GM21825 (cell line): ENCODE results near the gene CARS1.

Experiments used
- ATAC-seq: cut with Tn5 transposase; IDR thresholded peaks from one replicate; pipeline ENCODE4 v1.9.1; 2021; ENCODE audit warnings: mild to moderate bottlenecking, moderate library complexity; ENCODE audit not compliant: unreplicated experiment

Gene CARS1

GRCh38 chr11:2994336-2994730, 62.9 kb downstream of the CARS1 start:
- no peak for ATAC-seq

- ATAC-seq: no peak
Observed at GRCh38 chr11:2992997-2993325, 64.3 kb downstream of the CARS1 start.

- ATAC-seq: peak; percentile 77
Observed at GRCh38 chr11:2992234-2992996, 64.8 kb downstream of the CARS1 start, which contains the start of gene NAP1L4. NAP1L4 (minus strand) TSS chr11:2992329; CDS start chr11:2979220, 13,109 bp downstream.

- peak; percentile 31 for ATAC-seq
Observed at GRCh38 chr11:2991452-2992233, 65.6 kb downstream of the CARS1 start.

- no peak for ATAC-seq
Observed at GRCh38 chr11:2990617-2991451, 66.4 kb downstream of the CARS1 start.

- no peak for ATAC-seq
Observed at GRCh38 chr11:2989551-2989950, 67.7 kb downstream of the CARS1 start.

GRCh38 chr11:2989006-2989405, 68.2 kb downstream of the CARS1 start:
- ATAC-seq: no peak

- ATAC-seq: no peak
Observed at GRCh38 chr11:2987881-2988861, 69.1 kb downstream of the CARS1 start.

GRCh38 chr11:2983908-2984307, 73.3 kb downstream of the CARS1 start:
- ATAC-seq: no peak

GRCh38 chr11:2982214-2982613, 75.0 kb downstream of the CARS1 start:
- no peak for ATAC-seq

- no peak for ATAC-seq
Observed at GRCh38 chr11:2981130-2981529, 76.1 kb downstream of the CARS1 start.

- ATAC-seq: no peak
Observed at GRCh38 chr11:2980168-2980840, 76.9 kb downstream of the CARS1 start.

- ATAC-seq: no peak
Observed at GRCh38 chr11:2977113-2977512, 80.1 kb downstream of the CARS1 start.

GRCh38 chr11:2976294-2977063, 80.7 kb downstream of the CARS1 start:
- ATAC-seq: no peak

- no peak for ATAC-seq
Observed at GRCh38 chr11:2975594-2975993, 81.6 kb downstream of the CARS1 start.

- no peak for ATAC-seq
Observed at GRCh38 chr11:2974272-2974671, 83.0 kb downstream of the CARS1 start.

- ATAC-seq: no peak
Observed at GRCh38 chr11:2968341-2968900, 88.8 kb downstream of the CARS1 start.

GRCh38 chr11:2964782-2965181, 92.4 kb downstream of the CARS1 start:
- no peak for ATAC-seq

GRCh38 chr11:2963761-2964160, 93.5 kb downstream of the CARS1 start:
- no peak for ATAC-seq
